ENCODE measurements around the gene LCA5. TPM values are rescaled to one million over a fixed set of nuclear protein-coding genes. Genes with fewer than 3 reads are reported as not detected.

The LCA5 gene
- total RNA-seq, 1 donor from 2014 or later: 8.8 TPM

- H3K4me3 Mint-ChIP-seq: no peak overlapping the region
- no peaks in the 10 kb centered on the region for H3K9me3 Mint-ChIP-seq
- H3K27ac Mint-ChIP-seq: no peak overlapping the region
- DNase-seq (ENCODE audit: extremely low spot score, unreplicated experiment): no peak
- H3K36me3 Mint-ChIP-seq: no peaks in the 10 kb centered on the region
- H3K4me1 Mint-ChIP-seq (ENCODE audit: unreplicated experiment): peaks cover 15% of the 10 kb centered on the region
- H3K27me3 Mint-ChIP-seq: no peaks in the 10 kb centered on the region
- TF ChIP-seq, protein P1, sequence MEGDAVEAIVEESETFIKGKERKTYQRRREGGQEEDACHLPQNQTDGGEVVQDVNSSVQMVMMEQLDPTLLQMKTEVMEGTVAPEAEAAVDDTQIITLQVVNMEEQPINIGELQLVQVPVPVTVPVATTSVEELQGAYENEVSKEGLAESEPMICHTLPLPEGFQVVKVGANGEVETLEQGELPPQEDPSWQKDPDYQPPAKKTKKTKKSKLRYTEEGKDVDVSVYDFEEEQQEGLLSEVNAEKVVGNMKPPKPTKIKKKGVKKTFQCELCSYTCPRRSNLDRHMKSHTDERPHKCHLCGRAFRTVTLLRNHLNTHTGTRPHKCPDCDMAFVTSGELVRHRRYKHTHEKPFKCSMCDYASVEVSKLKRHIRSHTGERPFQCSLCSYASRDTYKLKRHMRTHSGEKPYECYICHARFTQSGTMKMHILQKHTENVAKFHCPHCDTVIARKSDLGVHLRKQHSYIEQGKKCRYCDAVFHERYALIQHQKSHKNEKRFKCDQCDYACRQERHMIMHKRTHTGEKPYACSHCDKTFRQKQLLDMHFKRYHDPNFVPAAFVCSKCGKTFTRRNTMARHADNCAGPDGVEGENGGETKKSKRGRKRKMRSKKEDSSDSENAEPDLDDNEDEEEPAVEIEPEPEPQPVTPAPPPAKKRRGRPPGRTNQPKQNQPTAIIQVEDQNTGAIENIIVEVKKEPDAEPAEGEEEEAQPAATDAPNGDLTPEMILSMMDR (conservative IDR thresholded peaks at IDR 0.05): no peak
Measured at GRCh38 chr6:79465381-79465780, 71.8 kb downstream of the LCA5 start.

DNA sequence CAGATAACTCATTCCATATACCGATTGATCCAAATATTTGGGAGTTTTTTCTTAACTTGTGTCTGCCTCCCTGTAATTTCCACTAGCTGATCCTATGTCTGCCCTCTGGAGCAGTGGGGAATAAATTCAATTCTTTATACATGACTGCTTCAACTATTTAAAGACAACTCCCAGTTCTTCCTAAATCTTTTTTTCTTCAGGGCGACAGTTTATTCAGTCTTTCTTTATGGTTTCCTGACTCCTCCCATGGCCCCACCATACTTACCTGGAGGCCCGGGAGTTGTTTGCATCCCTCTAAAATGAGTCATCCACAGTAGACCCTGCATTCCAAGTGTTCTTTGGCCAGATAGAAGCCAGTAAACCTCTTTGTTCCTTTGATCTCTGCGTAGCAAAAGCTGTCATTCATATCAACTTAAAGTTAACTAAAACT is 73.6 kb downstream of the LCA5 start:
- peak overlapping the region; percentile 59 for H3K4me3 Mint-ChIP-seq
- H3K4me1 Mint-ChIP-seq (ENCODE audit: unreplicated experiment): peaks cover 10% of the 10 kb centered on the region
- DNase-seq (ENCODE audit: extremely low spot score, unreplicated experiment): no peak
- peak overlapping the region; percentile 82 for H3K27ac Mint-ChIP-seq
- H3K27me3 Mint-ChIP-seq: no peaks in the 10 kb centered on the region
- no peaks in the 10 kb centered on the region for H3K9me3 Mint-ChIP-seq
- TF ChIP-seq, protein P1 (conservative IDR thresholded peaks at IDR 0.05): no peak
- H3K36me3 Mint-ChIP-seq: no peaks in the 10 kb centered on the region

DNA sequence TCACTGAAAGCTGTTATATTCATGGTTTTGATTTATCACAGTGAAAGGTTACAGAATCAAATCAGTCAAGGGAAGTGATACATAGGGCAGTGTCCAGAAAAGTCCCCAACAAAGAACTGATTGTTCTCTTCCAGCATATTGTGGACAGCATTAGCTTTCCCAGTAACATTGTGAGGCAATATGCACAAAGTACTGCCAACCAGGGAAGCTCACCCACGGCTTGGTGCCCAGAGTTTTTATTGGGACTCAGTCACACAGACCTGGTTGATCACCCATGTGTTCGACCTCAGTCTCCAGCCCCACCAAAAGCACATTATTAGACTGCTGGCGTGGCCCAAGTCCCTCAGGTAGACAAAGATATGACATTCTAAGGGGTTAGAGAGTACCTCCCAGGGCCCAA is 76.0 kb downstream of the LCA5 start:
- Mint-ChIP-seq H3K36me3 (no peaks in the 10 kb centered on the region), H3K4me3 (no peak overlapping the region), H3K4me1 (ENCODE audit: unreplicated experiment) (peaks cover 6% of the 10 kb centered on the region), H3K27ac (no peak overlapping the region), H3K9me3 (no peaks in the 10 kb centered on the region), H3K27me3 (no peaks in the 10 kb centered on the region)
- TF ChIP-seq, protein P1 (conservative IDR thresholded peaks at IDR 0.05): no peak
- DNase-seq (ENCODE audit: extremely low spot score, unreplicated experiment): no peak

GRCh38 chr6:79455446-79455845 is 81.8 kb downstream of the LCA5 start:
- TF ChIP-seq, protein P1 (conservative IDR thresholded peaks at IDR 0.05): no peak
- H3K36me3 Mint-ChIP-seq: no peaks in the 10 kb centered on the region

GRCh38 chr6:79453558-79454042 is 83.6 kb downstream of the LCA5 start:
- Mint-ChIP-seq H3K27me3 (no peaks in the 10 kb centered on the region), H3K9me3 (peaks cover 10% of the 10 kb centered on the region), H3K36me3 (no peaks in the 10 kb centered on the region), H3K4me3 (peak overlapping the region; percentile 11), H3K4me1 (ENCODE audit: unreplicated experiment) (peaks cover 17% of the 10 kb centered on the region), H3K27ac (peak overlapping the region; percentile 86)
- TF ChIP-seq, protein P1 (conservative IDR thresholded peaks at IDR 0.05): no peak
- DNase-seq (ENCODE audit: extremely low spot score, unreplicated experiment): no peak

More at GRCh38 chr6:79455446-79455845, 81.8 kb downstream of the LCA5 start:
- H3K27me3 Mint-ChIP-seq: no peaks in the 10 kb centered on the region
- no peak for DNase-seq (ENCODE audit: extremely low spot score, unreplicated experiment)
- peak overlapping the region; percentile 15 for H3K4me3 Mint-ChIP-seq
- H3K9me3 Mint-ChIP-seq: peaks cover 10% of the 10 kb centered on the region
- H3K4me1 Mint-ChIP-seq (ENCODE audit: unreplicated experiment): peaks cover 17% of the 10 kb centered on the region
- H3K27ac Mint-ChIP-seq: peak overlapping the region; percentile 36

DNA sequence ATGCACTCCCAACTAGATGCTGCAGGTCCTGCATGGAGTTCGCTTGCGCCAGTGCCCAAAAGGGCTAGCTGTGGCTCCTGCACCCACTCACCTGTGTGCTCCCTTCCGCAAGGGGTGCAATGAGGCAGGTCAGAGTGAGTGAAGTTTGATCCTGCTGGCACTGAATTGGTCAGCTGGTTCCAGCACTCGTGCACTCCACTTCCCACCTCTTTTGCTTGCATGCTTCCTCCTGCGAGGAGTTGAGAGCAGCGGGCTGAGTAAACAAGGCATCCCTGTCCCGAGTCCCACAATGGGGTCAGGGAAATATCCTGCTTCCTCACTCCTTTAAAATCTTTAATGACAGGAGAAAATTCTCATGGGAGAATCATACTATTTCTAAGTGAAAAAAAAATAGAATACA is 86.2 kb downstream of the LCA5 start:
- H3K4me3 Mint-ChIP-seq: no peak overlapping the region
- no peak for DNase-seq (ENCODE audit: extremely low spot score, unreplicated experiment)
- H3K4me1 Mint-ChIP-seq (ENCODE audit: unreplicated experiment): peaks cover 17% of the 10 kb centered on the region
- H3K36me3 Mint-ChIP-seq: no peaks in the 10 kb centered on the region
- TF ChIP-seq, protein P1 (conservative IDR thresholded peaks at IDR 0.05): no peak
- H3K9me3 Mint-ChIP-seq: peaks cover 10% of the 10 kb centered on the region
- H3K27me3 Mint-ChIP-seq: no peaks in the 10 kb centered on the region
- no peak overlapping the region for H3K27ac Mint-ChIP-seq
